Uterus (tissue), 2 donors: ENCODE measurements around the gene SMIM36.

Experiments
- POLR2A ChIP-seq, 2 donors: fragments of 450-650 bp; IDR thresholded peaks; one replicate each; pipeline ENCODE4 v1.6.1; 2016; ENCODE audit warnings: antibody characterized with exemption in 2 of 2, mild to moderate bottlenecking in 1 of 2, moderate library complexity in 1 of 2
- TF ChIP-seq, protein P1 (sequence below), 4 experiments: fragments of 200-600 bp in 2 of 4; fragments of 450-650 bp in 2 of 4; sonication (generic) in 2 of 4; IDR thresholded peaks; one replicate each; pipeline ENCODE4 v1.5.1; 2016 to 2019; ENCODE audit warnings: antibody characterized with exemption in 4 of 4, mild to moderate bottlenecking in 2 of 4, moderate library complexity in 1 of 4

DNA sequence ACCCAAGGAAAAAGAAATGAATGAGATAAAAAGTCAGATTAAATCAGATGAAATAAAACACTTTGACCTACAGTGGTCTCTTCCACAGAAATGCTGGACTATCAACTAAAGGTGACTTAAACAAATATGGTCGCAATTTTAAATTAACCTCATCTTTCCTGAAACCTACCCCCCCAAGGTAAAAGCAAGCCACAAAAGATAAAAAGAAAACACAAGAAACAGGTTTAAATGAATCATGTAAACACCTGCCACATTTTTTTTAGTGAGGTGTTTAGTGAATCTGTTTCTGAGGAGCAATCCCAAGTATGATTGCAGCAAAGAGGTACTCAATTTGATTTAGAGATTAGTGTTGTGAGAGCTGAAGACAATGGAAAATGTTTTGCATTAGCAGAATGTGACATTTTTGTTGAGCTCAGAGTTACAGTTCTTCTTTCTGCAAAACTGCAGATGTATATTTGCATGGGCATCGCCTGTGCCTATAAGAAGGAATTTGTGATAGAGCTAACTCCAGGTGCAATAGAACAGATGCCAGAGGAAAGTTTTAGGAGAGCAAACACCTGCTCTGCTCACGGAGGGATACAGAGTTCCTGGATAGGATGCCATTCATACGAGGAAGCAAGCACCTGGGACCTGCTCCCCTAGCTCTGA, 86.2 kb downstream of the SMIM36 start:
- TF ChIP-seq POLR2A (IDR thresholded peaks at IDR 0.05): no peak
- TF ChIP-seq, protein P1, sequence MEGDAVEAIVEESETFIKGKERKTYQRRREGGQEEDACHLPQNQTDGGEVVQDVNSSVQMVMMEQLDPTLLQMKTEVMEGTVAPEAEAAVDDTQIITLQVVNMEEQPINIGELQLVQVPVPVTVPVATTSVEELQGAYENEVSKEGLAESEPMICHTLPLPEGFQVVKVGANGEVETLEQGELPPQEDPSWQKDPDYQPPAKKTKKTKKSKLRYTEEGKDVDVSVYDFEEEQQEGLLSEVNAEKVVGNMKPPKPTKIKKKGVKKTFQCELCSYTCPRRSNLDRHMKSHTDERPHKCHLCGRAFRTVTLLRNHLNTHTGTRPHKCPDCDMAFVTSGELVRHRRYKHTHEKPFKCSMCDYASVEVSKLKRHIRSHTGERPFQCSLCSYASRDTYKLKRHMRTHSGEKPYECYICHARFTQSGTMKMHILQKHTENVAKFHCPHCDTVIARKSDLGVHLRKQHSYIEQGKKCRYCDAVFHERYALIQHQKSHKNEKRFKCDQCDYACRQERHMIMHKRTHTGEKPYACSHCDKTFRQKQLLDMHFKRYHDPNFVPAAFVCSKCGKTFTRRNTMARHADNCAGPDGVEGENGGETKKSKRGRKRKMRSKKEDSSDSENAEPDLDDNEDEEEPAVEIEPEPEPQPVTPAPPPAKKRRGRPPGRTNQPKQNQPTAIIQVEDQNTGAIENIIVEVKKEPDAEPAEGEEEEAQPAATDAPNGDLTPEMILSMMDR (IDR thresholded peaks at IDR 0.05): no peak
